A549 (cell line): ENCODE data around the gene NPTX2. TPM values are rescaled to one million over a fixed set of nuclear protein-coding genes. Genes with fewer than 3 reads are reported as not detected.

Experiments used
- ATAC-seq, 2 experiments: fragments of 200-7000 bp in 1 of 2; fragments of >200 bp in 1 of 2; cut with Nextera tagmentation in 1 of 2; cut with Tn5 transposase in 1 of 2; 3 replicates each; pipeline versions ENCODE4 v1.8.0 to v1.9.1; 2018 to 2020; ENCODE audit warnings: mild to moderate bottlenecking in 1 of 2, moderate library complexity in 1 of 2
- CTCF ChIA-PET: fragments of 300-600 bp; sonication (Branson Sonifier 250); formaldehyde crosslinking; extraction: SDS; loops from one replicate; lab custom pipeline; 2021; ENCODE audit warnings: antibody characterized with exemption, inconsistent platforms; lab: Yijun Ruan, JAX
- POLR2A ChIA-PET: fragments of 350-600 bp; formaldehyde crosslinking; extraction: SDS; loops from one replicate; lab custom pipeline; 2021; ENCODE audit warnings: antibody characterized with exemption, inconsistent platforms; lab: Yijun Ruan, JAX
- DNase-seq, 2 experiments: peaks; one replicate each; pipeline versions ENCODE4 v3.0.0 to v3.0.0-alpha.2; 2011 to 2016; ENCODE audit warnings: low read depth in 1 of 2, low spot score in 1 of 2
- FAIRE-seq: peaks from 2 replicates; lab custom pipeline; 2011; peaks lifted over from hg19 to GRCh38; lab: Jason Lieb, UNC
- H3K27ac ChIP-seq, 2 experiments: fragments of >200 bp; sonication (Bioruptor Twin); formaldehyde crosslinking; 3 replicates each; pipeline ENCODE4 v1.5.1; 2016 to 2017
- H3K4me1 ChIP-seq: fragments of >200 bp; sonication (Bioruptor Twin); formaldehyde crosslinking; 3 replicates; pipeline ENCODE4 v1.6.1; 2016
- H3K4me2 ChIP-seq: fragments of >200 bp; sonication (Bioruptor Twin); formaldehyde crosslinking; 3 replicates; pipeline ENCODE4 v1.6.1; 2016
- H3K4me3 ChIP-seq: fragments of >200 bp; sonication (Bioruptor Twin); formaldehyde crosslinking; 3 replicates; pipeline ENCODE4 v1.5.1; 2016
- H3K9me3 ChIP-seq: fragments of >200 bp; sonication (Bioruptor Twin); formaldehyde crosslinking; 3 replicates; pipeline ENCODE4 v1.6.1; 2016
- BCL3 ChIP-seq: fragments of >200 bp; sonication (Bioruptor Twin); formaldehyde crosslinking; IDR thresholded peaks from 3 replicates; pipeline ENCODE4 v1.6.1; 2016
- CTCF ChIP-seq: fragments of >200 bp; sonication (Bioruptor Twin); formaldehyde crosslinking; IDR thresholded peaks from 3 replicates; pipeline ENCODE4 v1.5.1; 2016
- EP300 ChIP-seq, 2 experiments: fragments of >200 bp; sonication (Bioruptor Twin); formaldehyde crosslinking; IDR thresholded peaks; 2 replicates in 1 of 2; 3 replicates in 1 of 2; pipeline ENCODE4 v1.6.1; 2016 to 2017
- ESRRA ChIP-seq: fragments of 150-350 bp; IDR thresholded peaks from 2 replicates; pipeline ENCODE4 v1.6.1; 2014; ENCODE audit warnings: mild to moderate bottlenecking, low read length, borderline replicate concordance
- FOSB ChIP-seq: fragments of 250-450 bp; sonication (Bioruptor Pico); IDR thresholded peaks from 2 replicates; pipeline ENCODE4 v1.5.0; 2020; ENCODE audit warnings: mild to moderate bottlenecking, moderate library complexity
- HES2 ChIP-seq: fragments of >200 bp; sonication (Bioruptor Twin); formaldehyde crosslinking; IDR thresholded peaks from 2 replicates; pipeline ENCODE4 v1.6.1; 2016
- HEYL ChIP-seq: fragments of 250-450 bp; sonication (Bioruptor Pico); IDR thresholded peaks from 2 replicates; pipeline ENCODE4 v1.8.0; 2021; ENCODE audit warnings: mild to moderate bottlenecking, moderate library complexity
- HOXB5 ChIP-seq: fragments of 250-450 bp; sonication (Bioruptor Pico); IDR thresholded peaks from 2 replicates; pipeline ENCODE4 v1.5.0; 2020; ENCODE audit warnings: mild to moderate bottlenecking, moderate library complexity
- KDM5A ChIP-seq: fragments of 200-600 bp; sonication (generic); IDR thresholded peaks from 2 replicates; pipeline ENCODE4 v1.6.1; 2016; ENCODE audit warnings: antibody characterized with exemption, mild to moderate bottlenecking
- MAZ ChIP-seq: fragments of 150-350 bp; IDR thresholded peaks from 2 replicates; pipeline ENCODE4 v1.6.1; 2014; ENCODE audit warnings: antibody characterized with exemption, low read depth, low read length, borderline replicate concordance
- NFE2L2 ChIP-seq: fragments of 150-350 bp; conservative IDR thresholded peaks from 2 replicates; pipeline ENCODE4 v1.6.1; 2014; ENCODE audit warnings: low read length
- NPAS2 ChIP-seq: fragments of 250-450 bp; sonication (Bioruptor Pico); IDR thresholded peaks from 2 replicates; pipeline ENCODE4 v1.8.0; 2022; ENCODE audit warnings: mild to moderate bottlenecking, moderate library complexity, borderline replicate concordance
- NR3C1 ChIP-seq: fragments of >200 bp; sonication (Bioruptor Twin); formaldehyde crosslinking; IDR thresholded peaks from 3 replicates; pipeline ENCODE4 v1.6.1; 2017
- POLR2A ChIP-seq: IDR thresholded peaks from 2 replicates; pipeline ENCODE4 v1.6.1; 2012; ENCODE audit warnings: mild to moderate bottlenecking, low read length
- RAD21 ChIP-seq, 2 experiments: fragments of >200 bp in 1 of 2; sonication (Bioruptor Twin) in 1 of 2; formaldehyde crosslinking in 1 of 2; IDR thresholded peaks in 1 of 2; conservative IDR thresholded peaks in 1 of 2; 2 replicates in 1 of 2; 3 replicates in 1 of 2; pipeline ENCODE4 v1.6.1; 2012 to 2018; ENCODE audit warnings: inconsistent platforms in 1 of 2
- REST ChIP-seq: fragments of 200-600 bp; sonication (generic); IDR thresholded peaks from 2 replicates; pipeline ENCODE4 v1.6.1; 2016; ENCODE audit warnings: antibody characterized with exemption, mild to moderate bottlenecking, moderate library complexity
- SMC3 ChIP-seq: fragments of >200 bp; sonication (Bioruptor Twin); formaldehyde crosslinking; IDR thresholded peaks from 3 replicates; pipeline ENCODE4 v1.6.1; 2018; ENCODE audit warnings: inconsistent platforms
- SREBF2 ChIP-seq: fragments of 450-650 bp; IDR thresholded peaks from 2 replicates; pipeline ENCODE4 v1.6.1; 2014; ENCODE audit warnings: mild to moderate bottlenecking, moderate library complexity
- TP53 ChIP-seq: fragments of 250-450 bp; sonication (Bioruptor Pico); IDR thresholded peaks from 2 replicates; pipeline ENCODE4 v1.5.0; 2021; ENCODE audit warnings: mild to moderate bottlenecking, moderate library complexity
- USF2 ChIP-seq: fragments of 450-650 bp; IDR thresholded peaks from 2 replicates; pipeline ENCODE4 v1.6.1; 2014; ENCODE audit warnings: antibody characterized with exemption
- ZNF302 ChIP-seq: fragments of 250-450 bp; sonication (Bioruptor Pico); IDR thresholded peaks from 2 replicates; pipeline ENCODE4 v1.9.0; 2021; ENCODE audit warnings: inconsistent platforms, mild to moderate bottlenecking, moderate library complexity
- WGBS: methylation state at CpG from one replicate; pipeline ENCODE4 v1.1.6; 2017; ENCODE audit errors: missing lambda C conversion rate; 5-methylcytosine and 5-hydroxymethylcytosine counted together
- polyA plus RNA-seq, 4 experiments: library from polyadenylated mRNA; depleted of rRNA in 3 of 4; stranded (reverse); fragments of >200 nt; fragmentation: RNase III in 1 of 4; extraction: RNeasy Plus Mini Kit Qiagen cat#74134 plus additional on column Dnase treatment in 1 of 4; gene quantifications; 2 replicates in 3 of 4; 3 replicates in 1 of 4; pipeline ENCODE4 v1.2.3, GENCODE V29; 2011 to 2017

The NPTX2 gene
- polyA plus RNA-seq, 2 of the 4 experiments (the other 2 are of a cell fraction): not detected

GRCh38 chr7:98662289-98662688 lies 45.2 kb downstream of the NPTX2 start (continued):
- no peak for TF ChIP-seq REST

- H3K9me3 ChIP-seq: peaks cover 7% of the 10 kb centered on the region; the same call in 1 of the 3 replicates
- no peak overlapping the region for H3K4me2 ChIP-seq
- ATAC-seq (no peak), FAIRE-seq (no peak), DNase-seq (no peak)
- WGBS: 24% methylated on average over 6 of the region's 6 CpGs
- TF ChIP-seq HEYL: no peak
- TF ChIP-seq MAZ: no peak
- no peak for TF ChIP-seq ZNF302 (CRISPR knock-in tag)
- no peak for TF ChIP-seq NPAS2
- no peak for TF ChIP-seq USF2
- TF ChIP-seq NFE2L2: no peak
- no peak for TF ChIP-seq CTCF
- CTCF ChIA-PET: no interaction called here
- POLR2A ChIA-PET: no interaction called here
- no peak overlapping the region for H3K27ac ChIP-seq
- no peaks in the 10 kb centered on the region for H3K4me1 ChIP-seq
- no peak overlapping the region for H3K4me3 ChIP-seq
Observed at GRCh38 chr7:98664882-98665281, 47.8 kb downstream of the NPTX2 start.

- peaks cover 18% of the 10 kb centered on the region; the same call in 2 of the 3 replicates for H3K9me3 ChIP-seq
- WGBS: 68% methylated on average over 11 of the region's 11 CpGs
- CTCF ChIA-PET: interaction anchor here (1.2 kb wide), 1 partner anchor 12 kb away, joined by 3 read pairs; no protein-coding TSS in a partner anchor
- no peak; a peak in 1 of 6 replicates for ATAC-seq
- H3K4me3 ChIP-seq: no peak overlapping the region
- TF ChIP-seq NR3C1 (no peak), BCL3 (no peak), HES2 (no peak), ZNF302 (CRISPR knock-in tag) (no peak), TP53 (CRISPR knock-in tag) (no peak), POLR2A (no peak), FOSB (CRISPR knock-in tag) (no peak), KDM5A (no peak), HOXB5 (no peak), ESRRA (no peak), REST (no peak), EP300 (IDR thresholded peaks at IDR 0.05) (no peak), RAD21 (conservative IDR thresholded peaks at IDR 0.05 in 1 of 2, IDR thresholded peaks at IDR 0.05 in 1 of 2) (no peak), SREBF2 (no peak), SMC3 (no peak)
- TF ChIP-seq, all 56 proteins: peak for 0
- POLR2A ChIA-PET: no interaction called here
- no peak for FAIRE-seq
- H3K27ac ChIP-seq: no peak overlapping the region
- DNase-seq: no peak
- no peaks in the 10 kb centered on the region for H3K4me1 ChIP-seq
- H3K4me2 ChIP-seq: no peak overlapping the region
Observed at GRCh38 chr7:98668255-98668654, 51.2 kb downstream of the NPTX2 start.
